Hepatocyte (in vitro differentiated cells): ENCODE data around the gene GAGE2A. TPM values are rescaled to one million over a fixed set of nuclear protein-coding genes. Genes with fewer than 3 reads are reported as not detected.

ENCODE experiments used
- DNase-seq: peaks from one replicate; pipeline ENCODE4 v3.0.0-alpha.2; 2016; ENCODE audit warnings: low spot score
- H2AFZ ChIP-seq: fragments of 200-600 bp; sonication (generic); 2 replicates; pipeline ENCODE4 v1.6.0; 2016; ENCODE audit warnings: antibody characterized with exemption, mild to moderate bottlenecking
- H3K27ac ChIP-seq: fragments of 200-600 bp; sonication (generic); 2 replicates; pipeline ENCODE4 v1.5.1; 2016; ENCODE audit warnings: mild to moderate bottlenecking
- H3K27me3 ChIP-seq: fragments of 200-600 bp; sonication (generic); 2 replicates; pipeline ENCODE4 v1.6.1; 2016
- H3K36me3 ChIP-seq: fragments of 200-600 bp; sonication (generic); replicated peaks from 2 replicates; pipeline ENCODE4 v1.5.1; 2016; ENCODE audit warnings: low read depth; ENCODE audit not compliant: insufficient read depth
- H3K4me1 ChIP-seq: fragments of 200-600 bp; sonication (generic); 2 replicates; pipeline ENCODE4 v1.5.1; 2016; ENCODE audit warnings: mild to moderate bottlenecking, moderate library complexity; ENCODE audit not compliant: insufficient read depth
- H3K4me2 ChIP-seq: fragments of 200-600 bp; sonication (generic); 2 replicates; pipeline ENCODE4 v1.6.0; 2016
- H3K4me3 ChIP-seq: fragments of 200-600 bp; sonication (generic); 2 replicates; pipeline ENCODE4 v1.5.1; 2016; ENCODE audit warnings: mild to moderate bottlenecking
- H3K79me2 ChIP-seq: fragments of 200-600 bp; sonication (generic); 2 replicates; pipeline ENCODE4 v1.6.0; 2017; ENCODE audit warnings: mild to moderate bottlenecking
- H3K9me2 ChIP-seq: fragments of 200-600 bp; sonication (generic); replicated peaks from 2 replicates; pipeline ENCODE4 v1.6.0; 2017; ENCODE audit warnings: mild to moderate bottlenecking; ENCODE audit not compliant: insufficient read depth
- H3K9me3 ChIP-seq: fragments of 200-600 bp; sonication (generic); 2 replicates; pipeline ENCODE4 v1.5.1; 2016; ENCODE audit warnings: low read depth, mild to moderate bottlenecking
- H4K20me1 ChIP-seq: fragments of 200-600 bp; sonication (generic); 2 replicates; pipeline ENCODE4 v1.6.0; 2016; ENCODE audit warnings: mild to moderate bottlenecking; ENCODE audit not compliant: insufficient read depth, poor library complexity, severe bottlenecking
- CTCF ChIP-seq: fragments of 200-600 bp; sonication (generic); IDR thresholded peaks from 2 replicates; pipeline ENCODE4 v1.5.1; 2016; ENCODE audit warnings: antibody characterized with exemption, mild to moderate bottlenecking; ENCODE audit not compliant: poor library complexity
- EZH2 ChIP-seq: fragments of 200-600 bp; sonication (generic); IDR thresholded peaks from 2 replicates; pipeline ENCODE4 v1.6.1; 2016; ENCODE audit warnings: antibody characterized with exemption, mild to moderate bottlenecking, borderline replicate concordance
- EZH2phosphoT487 ChIP-seq: fragments of 200-600 bp; sonication (generic); IDR thresholded peaks from one replicate; pipeline ENCODE4 v1.6.1; 2018; ENCODE audit warnings: antibody characterized with exemption, mild to moderate bottlenecking, low read depth, moderate library complexity; ENCODE audit not compliant: unreplicated experiment, severe bottlenecking
- WGBS: methylation state at CpG from one replicate; pipeline ENCODE4 v1.1.6; 2016; ENCODE audit warnings: low lambda C conversion rate; ENCODE audit errors: missing lambda C conversion rate; 5-methylcytosine and 5-hydroxymethylcytosine counted together
- polyA plus RNA-seq: library from polyadenylated mRNA; unstranded; fragments of >200 nt; fragmentation: Nextera tagmentation; extraction: Ambion mirVana; gene quantifications from 2 replicates; pipeline ENCODE4 v1.2.1, GENCODE V29; 2016
- total RNA-seq: library from RNA; depleted of rRNA; stranded (reverse); fragments of >200 nt; gene quantifications from 2 replicates; pipeline ENCODE4 v1.2.3, GENCODE V29; 2014

Gene GAGE2A
- total and polyA plus RNA-seq, 2 experiments from 2014 or later: not detected

GRCh38 chrX:49627086-49627777 lies 37.9 kb downstream of the GAGE2A start:
- H3K27me3 ChIP-seq: no peaks in the 10 kb centered on the region
- H2AFZ ChIP-seq: no peak overlapping the region
- H4K20me1 ChIP-seq: no peaks in the 10 kb centered on the region
- TF ChIP-seq EZH2phosphoT487 (no peak), CTCF (no peak), EZH2 (no peak)
- no peak overlapping the region for H3K4me2 ChIP-seq
- H3K79me2 ChIP-seq: no peaks in the 10 kb centered on the region
- no peak overlapping the region for H3K4me3 ChIP-seq
- WGBS: 93% methylated on average over 32 of the region's 33 CpGs
- no peaks in the 10 kb centered on the region for H3K9me2 ChIP-seq
- no peak for DNase-seq
- no peaks in the 10 kb centered on the region for H3K36me3 ChIP-seq
- no peaks in the 10 kb centered on the region for H3K9me3 ChIP-seq
- H3K27ac ChIP-seq: no peak overlapping the region
- H3K4me1 ChIP-seq: no peaks in the 10 kb centered on the region

DNA sequence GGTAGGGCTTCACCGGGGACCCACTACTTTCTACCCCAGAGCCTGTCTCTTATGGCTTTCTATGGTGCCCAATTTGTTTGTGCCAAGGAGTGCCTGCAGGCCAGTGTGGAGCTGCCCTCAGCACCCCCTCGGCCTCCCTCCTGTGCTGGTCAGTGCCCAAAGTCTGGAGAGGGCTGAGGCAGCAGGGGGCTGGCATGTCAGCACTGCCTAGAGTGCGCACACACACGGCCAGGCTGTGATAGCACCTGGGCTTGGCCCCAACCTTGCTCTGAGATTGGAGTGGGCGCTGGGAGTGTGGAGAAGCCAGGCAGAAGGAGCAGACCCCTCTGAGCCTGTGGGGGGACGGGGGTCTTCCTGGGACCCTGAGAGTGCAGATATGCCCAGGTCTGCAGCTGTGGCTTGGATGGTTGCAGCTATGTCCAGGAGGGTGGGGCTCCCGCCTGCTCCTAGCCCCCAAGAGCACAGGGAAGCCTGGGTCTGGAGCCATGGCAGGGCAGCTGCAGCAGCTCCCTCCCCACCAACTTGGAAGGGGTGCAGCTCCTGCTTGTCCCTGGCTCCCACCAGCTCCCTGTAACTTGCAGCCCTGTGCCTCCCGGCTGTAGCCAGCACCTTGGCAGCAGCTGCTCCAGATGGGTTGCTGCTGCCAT lies 55.8 kb downstream of the GAGE2A start:
- H3K36me3 ChIP-seq: no peaks in the 10 kb centered on the region
- TF ChIP-seq EZH2 (no peak), CTCF (no peak), EZH2phosphoT487 (no peak)
- DNase-seq: no peak
- no peaks in the 10 kb centered on the region for H3K27me3 ChIP-seq
- no peaks in the 10 kb centered on the region for H4K20me1 ChIP-seq
- H3K27ac ChIP-seq: no peak overlapping the region
- no peak overlapping the region for H3K4me2 ChIP-seq
- H2AFZ ChIP-seq: no peak overlapping the region
- H3K9me3 ChIP-seq: no peaks in the 10 kb centered on the region
- no peaks in the 10 kb centered on the region for H3K79me2 ChIP-seq
- no peaks in the 10 kb centered on the region for H3K9me2 ChIP-seq
- H3K4me1 ChIP-seq: no peaks in the 10 kb centered on the region
- no peak overlapping the region for H3K4me3 ChIP-seq
- 75% methylated on average over 8 of the region's 8 CpGs for WGBS

Other genes with a start within 250 kb of the GAGE2A start
- not detected in 2 replicates for gene GAGE12C, start 57.3 kb upstream of the GAGE2A start, total RNA-seq
- not detected in 2 replicates for gene GAGE12C, start 57.3 kb upstream of the GAGE2A start, polyA plus RNA-seq
- gene GAGE12D, start 47.8 kb upstream of the GAGE2A start, total RNA-seq: not detected in 2 replicates
- not detected in 2 replicates for gene GAGE12D, start 47.8 kb upstream of the GAGE2A start, polyA plus RNA-seq
- gene GAGE12E, start 38.2 kb upstream of the GAGE2A start, total RNA-seq: not detected in 2 replicates
- gene GAGE12E, start 38.2 kb upstream of the GAGE2A start, polyA plus RNA-seq: not detected in 2 replicates
- gene GAGE12F, start 28.7 kb upstream of the GAGE2A start, total RNA-seq: not detected in 2 replicates
- gene GAGE12F, start 28.7 kb upstream of the GAGE2A start, polyA plus RNA-seq: not detected in 2 replicates
- gene GAGE12G, start 19.1 kb upstream of the GAGE2A start, total RNA-seq: not detected in 2 replicates
- not detected in 2 replicates for gene GAGE12G, start 19.1 kb upstream of the GAGE2A start, polyA plus RNA-seq
- not detected in 2 replicates for gene GAGE12H, start 9.5 kb upstream of the GAGE2A start, total RNA-seq
- not detected in 2 replicates for gene GAGE12H, start 9.5 kb upstream of the GAGE2A start, polyA plus RNA-seq
- gene GAGE1, start 9.5 kb downstream of the GAGE2A start, total RNA-seq: not detected in 2 replicates
- not detected in 2 replicates for gene GAGE1, start 9.5 kb downstream of the GAGE2A start, polyA plus RNA-seq
- gene PAGE1, start 106.5 kb downstream of the GAGE2A start, total RNA-seq: not detected in 2 replicates
- not detected in 2 replicates for gene PAGE1, start 106.5 kb downstream of the GAGE2A start, polyA plus RNA-seq
- gene PAGE4, start 239.8 kb downstream of the GAGE2A start, total RNA-seq: 1.0 TPM in 1 of 2 replicates, not detected in the other
- 0.63 and 1.8 TPM in 2 replicates for gene PAGE4, start 239.8 kb downstream of the GAGE2A start, polyA plus RNA-seq